ENCODE results near the gene CDC25C. TPM values are rescaled to one million over a fixed set of nuclear protein-coding genes. Genes with fewer than 3 reads are reported as not detected.

Gene CDC25C
- total RNA-seq, 1 experiment from 2014 or later = 18.8 TPM

DNA sequence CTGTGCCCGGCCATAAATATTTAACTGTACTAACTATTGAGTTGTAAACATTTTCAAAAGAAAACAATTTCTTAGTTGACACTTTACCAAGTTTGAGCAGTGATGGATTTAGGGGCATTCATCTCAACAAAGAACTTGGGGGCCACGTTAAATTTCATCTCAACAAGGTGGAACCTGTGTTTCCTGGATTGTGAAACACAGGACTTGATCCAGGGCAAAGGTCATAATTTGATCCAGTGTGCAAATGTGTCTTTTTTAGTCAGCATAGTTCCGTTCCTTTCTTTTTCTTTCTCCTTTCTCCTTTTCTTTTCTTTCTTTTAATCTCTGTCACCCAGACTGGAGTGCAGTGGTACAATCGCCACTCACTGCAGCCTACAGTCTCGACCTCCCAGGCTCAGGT, 60.3 kb downstream of the CDC25C start:
- CTCF ChIA-PET = interaction anchor here (0.6 kb wide), 2 partner anchors 11 to 143 kb away, joined by 3 to 4 read pairs; no protein-coding TSS in a partner anchor
- no peak overlapping the region for H3K27ac Mint-ChIP-seq
- ATAC-seq (no peak), DNase-seq (ENCODE audit: low spot score) (no peak)
- POLR2A ChIA-PET = interaction anchor here (0.6 kb wide), 1 partner anchor 114 kb away, joined by 8 read pairs; no protein-coding TSS in a partner anchor
- peaks cover 39% of the 10 kb centered on the region for H3K27me3 Mint-ChIP-seq (ENCODE audit: low read depth)
- peaks cover 10% of the 10 kb centered on the region for H3K4me1 Mint-ChIP-seq
- H3K9me3 Mint-ChIP-seq = no peaks in the 10 kb centered on the region
- H3K36me3 Mint-ChIP-seq = no peaks in the 10 kb centered on the region
- no peak overlapping the region for H3K4me3 Mint-ChIP-seq
- TF ChIP-seq MYBL2 (CRISPR knock-in tag; IDR thresholded peaks at IDR 0.05) (no peak), ZNF671 (CRISPR knock-in tag; IDR thresholded peaks at IDR 0.05) (no peak), SMAD3 (CRISPR knock-in tag; IDR thresholded peaks at IDR 0.05; ENCODE audit: borderline replicate concordance) (no peak), GABPB1 (CRISPR knock-in tag; IDR thresholded peaks at IDR 0.05) (no peak), PRRX2 (CRISPR knock-in tag; IDR thresholded peaks at IDR 0.05) (no peak), NR1H2 (CRISPR knock-in tag; IDR thresholded peaks at IDR 0.05) (no peak), GRHL2 (CRISPR knock-in tag; IDR thresholded peaks at IDR 0.05; ENCODE audit: insufficient replicate concordance, severe bottlenecking) (no peak)
- TF ChIP-seq, protein P1, sequence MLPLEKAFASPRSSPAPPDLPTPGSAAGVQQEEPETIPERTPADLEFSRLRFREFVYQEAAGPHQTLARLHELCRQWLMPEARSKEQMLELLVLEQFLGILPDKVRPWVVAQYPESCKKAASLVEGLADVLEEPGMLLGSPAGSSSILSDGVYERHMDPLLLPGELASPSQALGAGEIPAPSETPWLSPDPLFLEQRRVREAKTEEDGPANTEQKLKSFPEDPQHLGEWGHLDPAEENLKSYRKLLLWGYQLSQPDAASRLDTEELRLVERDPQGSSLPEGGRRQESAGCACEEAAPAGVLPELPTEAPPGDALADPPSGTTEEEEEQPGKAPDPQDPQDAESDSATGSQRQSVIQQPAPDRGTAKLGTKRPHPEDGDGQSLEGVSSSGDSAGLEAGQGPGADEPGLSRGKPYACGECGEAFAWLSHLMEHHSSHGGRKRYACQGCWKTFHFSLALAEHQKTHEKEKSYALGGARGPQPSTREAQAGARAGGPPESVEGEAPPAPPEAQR (CRISPR knock-in tag; IDR thresholded peaks at IDR 0.05) = no peak
- TF ChIP-seq, protein P2, sequence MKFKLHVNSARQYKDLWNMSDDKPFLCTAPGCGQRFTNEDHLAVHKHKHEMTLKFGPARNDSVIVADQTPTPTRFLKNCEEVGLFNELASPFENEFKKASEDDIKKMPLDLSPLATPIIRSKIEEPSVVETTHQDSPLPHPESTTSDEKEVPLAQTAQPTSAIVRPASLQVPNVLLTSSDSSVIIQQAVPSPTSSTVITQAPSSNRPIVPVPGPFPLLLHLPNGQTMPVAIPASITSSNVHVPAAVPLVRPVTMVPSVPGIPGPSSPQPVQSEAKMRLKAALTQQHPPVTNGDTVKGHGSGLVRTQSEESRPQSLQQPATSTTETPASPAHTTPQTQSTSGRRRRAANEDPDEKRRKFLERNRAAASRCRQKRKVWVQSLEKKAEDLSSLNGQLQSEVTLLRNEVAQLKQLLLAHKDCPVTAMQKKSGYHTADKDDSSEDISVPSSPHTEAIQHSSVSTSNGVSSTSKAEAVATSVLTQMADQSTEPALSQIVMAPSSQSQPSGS (CRISPR knock-in tag; IDR thresholded peaks at IDR 0.05; ENCODE audit: borderline replicate concordance, low read depth) = no peak

DNA sequence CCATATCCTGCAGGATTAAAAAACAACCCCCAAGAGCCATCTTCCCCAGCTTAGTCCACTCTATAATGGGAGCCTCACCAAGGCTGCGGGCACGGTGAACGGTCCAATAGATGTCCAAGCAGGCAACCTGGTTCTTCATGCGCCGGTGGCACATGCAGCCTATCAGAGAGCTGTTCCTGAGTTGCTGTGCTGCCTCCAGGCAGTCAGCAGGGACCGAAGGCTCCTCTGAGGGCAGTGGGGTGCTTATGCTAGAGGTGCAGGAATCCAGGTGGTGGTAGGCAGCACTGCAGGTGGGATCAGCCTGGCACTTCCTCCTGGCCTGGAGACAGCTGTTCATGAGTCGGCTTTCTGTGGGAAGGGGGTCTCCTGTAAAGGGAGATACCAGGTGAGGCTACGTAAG, 67.4 kb downstream of the CDC25C start:
- CTCF ChIA-PET = interaction anchor here (1.0 to 1.2 kb wide), 3 partner anchors 18 to 88 kb away, joined by 3 read pairs; partner anchors contain the start of gene KDM3B

DNA sequence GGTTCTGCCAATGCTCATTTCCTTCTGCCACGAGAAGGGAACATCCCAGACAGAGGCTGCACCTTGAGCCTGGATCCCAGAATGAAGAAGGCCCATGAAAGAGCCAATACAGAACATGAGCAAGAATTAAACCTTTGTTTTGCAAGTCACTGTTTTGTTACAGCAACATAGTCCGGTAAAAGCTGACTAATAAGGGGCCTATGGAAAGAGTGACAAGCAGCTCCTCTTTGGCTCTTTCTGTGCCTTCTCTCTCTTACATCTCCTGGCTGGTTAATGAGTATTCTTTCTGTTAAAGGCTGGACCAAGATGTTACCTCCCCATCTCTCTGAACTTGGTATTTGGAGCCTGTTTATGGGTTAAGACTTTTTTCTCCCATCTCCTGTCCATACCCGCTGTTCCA, 68.0 kb downstream of the CDC25C start:
- DNase-seq (ENCODE audit: low spot score) = no peak
- Mint-ChIP-seq H3K4me1 (peaks cover 2% of the 10 kb centered on the region; the same call in 1 of the 2 replicates), H3K36me3 (no peaks in the 10 kb centered on the region), H3K27ac (no peak overlapping the region), H3K27me3 (ENCODE audit: low read depth) (no peaks in the 10 kb centered on the region; the same call in 1 of the 2 replicates), H3K4me3 (no peak overlapping the region), H3K9me3 (no peaks in the 10 kb centered on the region)
- POLR2A ChIA-PET = no interaction called here
- no peak for ATAC-seq
- CTCF ChIA-PET = interaction anchor here (1.0 to 1.2 kb wide), 3 partner anchors 17 to 89 kb away, joined by 3 read pairs; partner anchors contain the start of gene KDM3B
- TF ChIP-seq ELF4 (CRISPR knock-in tag; IDR thresholded peaks at IDR 0.05; ENCODE audit: low read depth) (no peak), PRRX2 (CRISPR knock-in tag; IDR thresholded peaks at IDR 0.05) (no peak), KAT7 (CRISPR knock-in tag; IDR thresholded peaks at IDR 0.05; ENCODE audit: borderline replicate concordance) (no peak), OVOL2 (CRISPR knock-in tag; IDR thresholded peaks at IDR 0.05; ENCODE audit: borderline replicate concordance) (no peak)
- TF ChIP-seq, protein P3, sequence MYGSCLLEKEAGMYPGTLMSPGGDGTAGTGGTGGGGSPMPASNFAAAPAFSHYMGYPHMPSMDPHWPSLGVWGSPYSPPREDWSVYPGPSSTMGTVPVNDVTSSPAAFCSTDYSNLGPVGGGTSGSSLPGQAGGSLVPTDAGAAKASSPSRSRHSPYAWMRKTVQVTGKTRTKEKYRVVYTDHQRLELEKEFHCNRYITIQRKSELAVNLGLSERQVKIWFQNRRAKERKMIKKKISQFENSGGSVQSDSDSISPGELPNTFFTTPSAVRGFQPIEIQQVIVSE (CRISPR knock-in tag; IDR thresholded peaks at IDR 0.05; ENCODE audit: borderline replicate concordance) = no peak

More for the DNA sequence above, 67.4 kb downstream of the CDC25C start:
- Mint-ChIP-seq H3K4me3 (no peak overlapping the region), H3K27me3 (ENCODE audit: low read depth) (no peaks in the 10 kb centered on the region; the same call in 1 of the 2 replicates), H3K4me1 (peaks cover 2% of the 10 kb centered on the region; the same call in 1 of the 2 replicates), H3K36me3 (no peaks in the 10 kb centered on the region), H3K27ac (no peak overlapping the region), H3K9me3 (no peaks in the 10 kb centered on the region)
- ATAC-seq = peak; percentile 56; the same call in 1 of the 2 replicates
- no peak for DNase-seq (ENCODE audit: low spot score)
- POLR2A ChIA-PET = no interaction called here
- TF ChIP-seq PRRX2 (CRISPR knock-in tag; IDR thresholded peaks at IDR 0.05) (no peak), ZNF423 (CRISPR knock-in tag; IDR thresholded peaks at IDR 0.05) (peak; percentile 9; the same call in 1 of the 2 replicates)

DNA sequence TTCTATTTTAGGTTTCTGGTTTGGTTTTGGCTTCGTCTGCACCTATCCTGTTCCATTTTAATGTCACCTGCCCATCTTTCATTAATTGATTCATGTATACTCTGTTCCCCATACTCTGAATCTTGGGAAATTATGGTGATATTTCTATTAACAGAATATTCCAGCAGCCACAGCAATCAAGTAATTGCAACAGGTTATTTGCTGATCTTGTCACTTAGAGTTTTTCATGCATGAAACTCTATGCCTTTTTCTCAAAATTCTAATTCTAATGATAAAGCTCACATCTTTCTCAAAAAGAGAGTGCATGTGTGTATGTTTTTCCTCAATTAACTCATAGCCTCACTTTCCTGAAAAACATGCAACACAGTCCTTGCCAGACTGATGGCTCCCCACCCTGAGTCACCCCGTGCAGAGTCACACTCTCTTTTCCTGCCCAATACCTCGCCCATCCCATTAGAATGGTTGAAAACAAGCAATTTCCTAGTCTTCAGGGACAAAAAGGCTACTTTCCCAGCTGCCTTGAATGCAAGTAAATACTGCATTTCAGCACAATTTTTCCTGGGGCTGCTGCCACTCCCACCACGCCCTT, 72.8 kb downstream of the CDC25C start:
- no peak for DNase-seq (ENCODE audit: low spot score)
- Mint-ChIP-seq H3K27ac (no peak overlapping the region), H3K4me3 (no peak overlapping the region), H3K4me1 (peaks cover 2% of the 10 kb centered on the region; the same call in 1 of the 2 replicates), H3K27me3 (ENCODE audit: low read depth) (peaks cover 9% of the 10 kb centered on the region; the same call in 1 of the 2 replicates), H3K36me3 (no peaks in the 10 kb centered on the region), H3K9me3 (no peaks in the 10 kb centered on the region)
- POLR2A ChIA-PET = interaction anchor here (0.6 kb wide), 1 partner anchor 36 kb away, joined by 6 read pairs; no protein-coding TSS in a partner anchor
- TF ChIP-seq, protein P1 (CRISPR knock-in tag; IDR thresholded peaks at IDR 0.05) = no peak
- TF ChIP-seq SMAD3 (CRISPR knock-in tag; IDR thresholded peaks at IDR 0.05; ENCODE audit: borderline replicate concordance) (no peak), TP53 (CRISPR knock-in tag; IDR thresholded peaks at IDR 0.05) (no peak), OVOL2 (CRISPR knock-in tag; IDR thresholded peaks at IDR 0.05; ENCODE audit: borderline replicate concordance) (no peak), MYBL2 (CRISPR knock-in tag; IDR thresholded peaks at IDR 0.05) (no peak)
- CTCF ChIA-PET = interaction anchor here (0.5 kb wide), 1 partner anchor 36 kb away, joined by 4 read pairs; no protein-coding TSS in a partner anchor
- ATAC-seq = no peak

All from WTC11 (cell line).